GM23338 (cell line): ENCODE measurements around the gene WBP4.

Experiments used
- EZH2 ChIP-seq: fragments of 200-600 bp; sonication (generic); IDR thresholded peaks from one replicate; pipeline ENCODE4 v1.8.0; 2017; ENCODE audit warnings: antibody characterized with exemption, mild to moderate bottlenecking, low read depth; ENCODE audit not compliant: unreplicated experiment
- POLR2AphosphoS5 ChIP-seq: IDR thresholded peaks from 2 replicates; pipeline ENCODE4 v1.6.1; 2016; ENCODE audit warnings: antibody characterized with exemption, low read depth
- TF ChIP-seq, protein P1 (sequence below), 2 experiments: fragments of 200-600 bp in 1 of 2; sonication (generic) in 1 of 2; conservative IDR thresholded peaks; 2 replicates each; pipeline versions ENCODE4 v1.5.1 to v1.6.1; 2016 to 2017; ENCODE audit warnings: antibody characterized with exemption in 2 of 2, low read depth in 2 of 2, mild to moderate bottlenecking in 2 of 2, moderate library complexity in 1 of 2
- TF ChIP-seq, protein P2 (sequence below): IDR thresholded peaks from one replicate; pipeline ENCODE4 v1.6.1; 2018; ENCODE audit warnings: antibody characterized with exemption; ENCODE audit not compliant: unreplicated experiment
- TF ChIP-seq, protein P3 (sequence below): IDR thresholded peaks from 2 replicates; pipeline ENCODE4 v1.6.1; 2016; ENCODE audit warnings: antibody characterized with exemption

DNA sequence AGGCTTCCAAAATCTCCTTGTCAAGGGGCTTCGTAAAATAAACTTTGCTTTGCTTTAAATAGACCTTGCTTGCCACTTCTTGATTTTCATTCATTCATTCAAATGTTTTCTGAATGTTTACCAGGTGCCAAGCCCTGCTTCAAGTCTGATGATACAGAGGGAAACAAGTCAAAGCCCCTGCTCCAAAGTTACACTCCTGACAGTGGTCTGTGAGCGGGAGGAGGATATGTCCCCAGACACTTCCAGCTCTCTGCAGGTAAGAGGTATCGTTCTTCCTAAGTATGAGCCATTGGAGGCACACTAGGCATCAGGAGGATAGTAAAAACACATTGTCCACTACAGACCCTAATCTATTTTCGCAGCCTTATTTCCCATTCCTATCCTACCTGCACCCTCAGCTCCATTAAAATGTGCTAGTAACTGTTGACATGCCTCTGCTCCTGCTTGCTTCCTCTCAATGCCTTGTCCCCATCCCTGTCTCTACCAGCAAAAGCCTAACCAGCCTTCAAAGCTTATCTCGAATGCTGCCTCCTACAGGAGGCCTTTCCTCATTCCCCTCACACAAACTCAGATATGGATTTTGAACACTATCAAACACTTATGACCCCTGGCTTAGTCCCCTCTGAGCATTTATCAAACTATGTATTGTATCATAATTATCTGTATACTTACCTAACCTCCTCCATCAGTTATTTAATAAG, 6.2 kb upstream of the WBP4 start:
- TF ChIP-seq, protein P1, sequence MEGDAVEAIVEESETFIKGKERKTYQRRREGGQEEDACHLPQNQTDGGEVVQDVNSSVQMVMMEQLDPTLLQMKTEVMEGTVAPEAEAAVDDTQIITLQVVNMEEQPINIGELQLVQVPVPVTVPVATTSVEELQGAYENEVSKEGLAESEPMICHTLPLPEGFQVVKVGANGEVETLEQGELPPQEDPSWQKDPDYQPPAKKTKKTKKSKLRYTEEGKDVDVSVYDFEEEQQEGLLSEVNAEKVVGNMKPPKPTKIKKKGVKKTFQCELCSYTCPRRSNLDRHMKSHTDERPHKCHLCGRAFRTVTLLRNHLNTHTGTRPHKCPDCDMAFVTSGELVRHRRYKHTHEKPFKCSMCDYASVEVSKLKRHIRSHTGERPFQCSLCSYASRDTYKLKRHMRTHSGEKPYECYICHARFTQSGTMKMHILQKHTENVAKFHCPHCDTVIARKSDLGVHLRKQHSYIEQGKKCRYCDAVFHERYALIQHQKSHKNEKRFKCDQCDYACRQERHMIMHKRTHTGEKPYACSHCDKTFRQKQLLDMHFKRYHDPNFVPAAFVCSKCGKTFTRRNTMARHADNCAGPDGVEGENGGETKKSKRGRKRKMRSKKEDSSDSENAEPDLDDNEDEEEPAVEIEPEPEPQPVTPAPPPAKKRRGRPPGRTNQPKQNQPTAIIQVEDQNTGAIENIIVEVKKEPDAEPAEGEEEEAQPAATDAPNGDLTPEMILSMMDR (conservative IDR thresholded peaks at IDR 0.05; ENCODE audit: low read depth in 2 of 2), result peak; percentile 63 to 65
- TF ChIP-seq EZH2 (no peak), POLR2AphosphoS5 (no peak)
- TF ChIP-seq, protein P2, sequence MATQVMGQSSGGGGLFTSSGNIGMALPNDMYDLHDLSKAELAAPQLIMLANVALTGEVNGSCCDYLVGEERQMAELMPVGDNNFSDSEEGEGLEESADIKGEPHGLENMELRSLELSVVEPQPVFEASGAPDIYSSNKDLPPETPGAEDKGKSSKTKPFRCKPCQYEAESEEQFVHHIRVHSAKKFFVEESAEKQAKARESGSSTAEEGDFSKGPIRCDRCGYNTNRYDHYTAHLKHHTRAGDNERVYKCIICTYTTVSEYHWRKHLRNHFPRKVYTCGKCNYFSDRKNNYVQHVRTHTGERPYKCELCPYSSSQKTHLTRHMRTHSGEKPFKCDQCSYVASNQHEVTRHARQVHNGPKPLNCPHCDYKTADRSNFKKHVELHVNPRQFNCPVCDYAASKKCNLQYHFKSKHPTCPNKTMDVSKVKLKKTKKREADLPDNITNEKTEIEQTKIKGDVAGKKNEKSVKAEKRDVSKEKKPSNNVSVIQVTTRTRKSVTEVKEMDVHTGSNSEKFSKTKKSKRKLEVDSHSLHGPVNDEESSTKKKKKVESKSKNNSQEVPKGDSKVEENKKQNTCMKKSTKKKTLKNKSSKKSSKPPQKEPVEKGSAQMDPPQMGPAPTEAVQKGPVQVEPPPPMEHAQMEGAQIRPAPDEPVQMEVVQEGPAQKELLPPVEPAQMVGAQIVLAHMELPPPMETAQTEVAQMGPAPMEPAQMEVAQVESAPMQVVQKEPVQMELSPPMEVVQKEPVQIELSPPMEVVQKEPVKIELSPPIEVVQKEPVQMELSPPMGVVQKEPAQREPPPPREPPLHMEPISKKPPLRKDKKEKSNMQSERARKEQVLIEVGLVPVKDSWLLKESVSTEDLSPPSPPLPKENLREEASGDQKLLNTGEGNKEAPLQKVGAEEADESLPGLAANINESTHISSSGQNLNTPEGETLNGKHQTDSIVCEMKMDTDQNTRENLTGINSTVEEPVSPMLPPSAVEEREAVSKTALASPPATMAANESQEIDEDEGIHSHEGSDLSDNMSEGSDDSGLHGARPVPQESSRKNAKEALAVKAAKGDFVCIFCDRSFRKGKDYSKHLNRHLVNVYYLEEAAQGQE, result no peak
- TF ChIP-seq, protein P3, sequence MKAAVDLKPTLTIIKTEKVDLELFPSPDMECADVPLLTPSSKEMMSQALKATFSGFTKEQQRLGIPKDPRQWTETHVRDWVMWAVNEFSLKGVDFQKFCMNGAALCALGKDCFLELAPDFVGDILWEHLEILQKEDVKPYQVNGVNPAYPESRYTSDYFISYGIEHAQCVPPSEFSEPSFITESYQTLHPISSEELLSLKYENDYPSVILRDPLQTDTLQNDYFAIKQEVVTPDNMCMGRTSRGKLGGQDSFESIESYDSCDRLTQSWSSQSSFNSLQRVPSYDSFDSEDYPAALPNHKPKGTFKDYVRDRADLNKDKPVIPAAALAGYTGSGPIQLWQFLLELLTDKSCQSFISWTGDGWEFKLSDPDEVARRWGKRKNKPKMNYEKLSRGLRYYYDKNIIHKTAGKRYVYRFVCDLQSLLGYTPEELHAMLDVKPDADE, result no peak
